ENCODE results near the gene MACROD2.

Gene MACROD2

DNA sequence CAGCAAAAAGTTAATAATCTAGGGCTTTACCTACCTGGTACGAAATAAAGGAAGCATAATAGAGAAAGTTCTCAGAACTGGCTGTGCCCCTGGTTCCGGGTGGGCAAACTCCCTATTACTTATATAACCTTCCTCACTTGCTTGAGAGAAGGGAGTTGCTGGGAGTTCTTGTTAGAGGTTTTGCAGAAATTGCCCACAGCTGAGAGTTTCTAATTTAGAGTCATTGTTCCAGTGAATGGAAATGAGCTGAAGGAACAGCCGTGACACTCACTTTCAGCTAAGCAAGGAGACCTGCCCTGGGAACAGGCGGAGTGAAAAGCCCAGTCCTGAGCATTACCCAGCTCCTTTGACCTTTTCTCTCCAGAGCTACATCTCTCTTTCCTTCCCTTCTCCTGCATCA lies 936.7 kb downstream of the MACROD2 start:
- DNase-seq, result no peak

GRCh38 chr20:14935285-14935684 lies 940.0 kb downstream of the MACROD2 start:
- DNase-seq, result no peak

DNA sequence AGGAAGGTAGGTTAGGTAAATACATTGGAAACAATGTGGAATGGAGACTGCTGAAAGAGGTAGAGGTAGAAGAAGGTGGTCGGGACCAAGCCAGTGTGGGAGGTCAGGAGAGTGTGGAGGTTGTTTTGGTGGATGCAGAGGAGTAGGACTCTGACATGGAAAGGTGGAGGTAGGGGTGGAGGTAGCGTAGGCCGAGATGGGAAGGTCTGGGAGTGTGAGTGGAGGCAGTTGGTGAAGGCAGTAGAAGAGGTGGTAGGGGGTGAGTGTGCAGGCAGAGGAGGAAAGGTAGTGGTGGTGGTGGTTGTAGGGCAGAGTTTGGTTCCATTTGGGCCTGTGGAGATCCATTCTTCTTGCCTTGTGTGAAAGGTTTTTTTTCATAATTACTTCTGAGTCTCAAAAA lies 941.7 kb downstream of the MACROD2 start:
- no peak for DNase-seq

- no peak for DNase-seq
Measured at GRCh38 chr20:14937846-14938245, 942.5 kb downstream of the MACROD2 start.

DNA sequence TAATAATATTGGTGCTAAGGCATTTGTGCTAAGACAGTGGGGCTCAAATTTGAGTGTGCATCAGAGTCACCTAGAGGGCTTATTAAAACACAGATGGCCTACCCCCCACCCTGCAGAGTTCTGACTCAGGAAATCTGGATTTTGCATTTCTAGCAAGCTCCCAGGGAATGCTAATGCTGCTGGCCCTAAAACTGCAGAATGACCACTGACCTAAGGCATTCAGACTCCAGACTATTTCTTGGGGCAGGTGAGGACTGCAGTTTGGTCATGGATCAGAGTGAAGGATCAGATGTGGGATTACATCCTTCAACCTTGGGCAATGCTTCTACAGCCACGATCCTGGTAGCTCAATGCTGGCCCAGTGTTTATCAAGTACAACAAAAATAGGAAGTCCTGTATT lies 952.2 kb downstream of the MACROD2 start:
- no peak for DNase-seq

DNA sequence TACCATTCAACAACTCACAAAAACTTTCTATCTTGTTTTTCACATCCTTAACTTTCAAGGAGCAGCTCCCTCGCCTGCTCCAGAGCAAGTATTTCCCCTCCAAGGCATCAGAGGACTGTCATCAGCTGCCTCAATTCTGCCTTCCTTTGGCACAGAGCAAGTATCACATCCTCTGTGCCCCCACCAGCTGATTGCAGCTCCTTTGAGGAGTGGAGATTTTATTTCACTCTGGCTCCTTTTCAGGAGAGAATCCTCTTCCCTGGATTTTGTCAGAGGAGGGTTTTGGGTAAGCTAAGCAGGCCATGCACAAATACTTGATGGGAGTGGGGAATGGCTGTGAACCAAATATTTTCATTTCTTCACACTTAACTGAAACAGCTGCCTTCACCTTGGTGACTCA lies 952.6 kb downstream of the MACROD2 start:
- no peak for DNase-seq

DNA sequence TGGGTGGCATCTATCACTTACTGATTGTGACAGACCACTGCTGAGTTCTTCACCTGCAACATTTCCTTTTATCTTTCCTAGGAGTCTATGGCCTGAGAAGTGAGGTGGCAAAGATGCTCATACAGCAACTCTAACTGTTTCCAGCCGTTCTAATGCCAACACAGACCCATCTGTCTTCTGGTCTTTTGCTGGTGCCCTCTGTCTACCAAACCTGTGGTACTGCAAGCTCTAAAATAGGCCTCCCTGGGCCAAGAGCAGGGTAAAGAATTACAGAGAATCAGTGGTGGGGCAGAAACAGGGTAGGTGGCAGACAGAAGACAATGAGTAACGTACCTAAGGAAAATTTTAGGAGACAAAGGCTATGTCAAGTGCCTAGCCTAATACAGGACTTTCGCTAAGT lies 953.1 kb downstream of the MACROD2 start:
- DNase-seq, result no peak

DNA sequence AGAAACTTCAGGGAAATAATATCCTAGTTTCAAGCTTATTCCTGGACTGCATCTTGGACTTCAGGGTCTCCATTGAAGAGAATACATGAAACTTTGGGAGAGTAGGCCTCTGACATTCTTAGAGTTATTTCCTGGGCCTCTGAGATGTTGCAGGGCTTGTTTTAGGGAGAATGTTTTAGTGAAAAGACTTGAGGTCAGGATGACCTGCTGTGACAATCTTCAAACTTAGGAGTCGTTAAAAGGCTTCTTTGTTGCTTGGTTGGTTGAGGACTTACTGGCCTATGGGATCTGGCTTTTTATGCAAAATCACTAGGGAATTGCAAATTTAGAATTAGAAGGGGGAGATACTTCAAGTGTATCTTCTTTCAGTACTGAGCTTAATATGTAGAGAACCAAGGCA lies 955.3 kb downstream of the MACROD2 start:
- no peak for DNase-seq

GRCh38 chr20:14951105-14951504 lies 955.8 kb downstream of the MACROD2 start:
- no peak for DNase-seq

GRCh38 chr20:14951707-14952418 lies 956.5 kb downstream of the MACROD2 start:
- DNase-seq, result no peak

DNA sequence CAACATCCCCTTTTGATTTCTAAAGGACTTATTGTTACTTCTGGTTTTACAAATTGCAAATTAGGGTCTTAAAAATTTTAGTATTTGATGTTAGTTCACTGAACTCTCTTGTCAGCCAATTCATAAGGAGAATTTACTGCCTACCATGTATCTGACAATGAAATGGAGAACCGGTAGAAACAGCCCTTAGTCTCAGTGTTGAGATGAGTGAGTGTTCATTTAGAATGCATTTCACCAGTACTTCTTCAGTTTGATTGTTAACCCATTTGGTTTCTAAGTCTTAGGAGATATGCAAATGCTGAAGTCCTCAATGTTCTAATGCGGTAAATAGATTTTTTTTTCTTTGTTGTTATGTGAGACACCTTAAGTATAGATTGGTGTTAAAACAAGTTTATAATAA lies 958.4 kb downstream of the MACROD2 start:
- no peak for DNase-seq

GRCh38 chr20:14955399-14955798 lies 960.1 kb downstream of the MACROD2 start:
- no peak for DNase-seq

GRCh38 chr20:14956026-14956425 lies 960.7 kb downstream of the MACROD2 start:
- DNase-seq, result no peak

- no peak for DNase-seq
Measured at GRCh38 chr20:14956538-14956937, 961.2 kb downstream of the MACROD2 start.

GRCh38 chr20:14957402-14957801 lies 962.1 kb downstream of the MACROD2 start:
- no peak for DNase-seq

- DNase-seq, result no peak
Measured at GRCh38 chr20:14958626-14959025, 963.3 kb downstream of the MACROD2 start.

- DNase-seq, result no peak
Measured at GRCh38 chr20:14959506-14960475, 964.5 kb downstream of the MACROD2 start.

DNA sequence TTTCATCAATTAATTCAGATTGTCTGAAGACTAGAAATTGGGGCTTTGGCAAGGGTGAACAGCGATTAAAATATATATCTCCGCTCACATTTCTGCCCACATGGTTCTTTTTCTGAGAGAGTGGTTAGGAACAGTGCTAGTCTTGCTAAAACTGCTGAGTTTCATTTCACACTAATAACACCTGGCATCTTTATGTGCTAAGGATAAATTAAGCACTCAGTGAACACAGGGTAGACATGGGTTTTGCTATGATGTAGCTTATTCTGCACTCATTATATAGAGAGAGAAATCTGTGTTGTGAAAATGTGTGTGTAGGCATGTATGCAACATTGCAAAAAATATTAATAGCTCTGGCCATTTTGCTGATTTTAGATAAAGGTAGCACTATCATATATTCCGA lies 965.5 kb downstream of the MACROD2 start:
- DNase-seq, result no peak

DNA sequence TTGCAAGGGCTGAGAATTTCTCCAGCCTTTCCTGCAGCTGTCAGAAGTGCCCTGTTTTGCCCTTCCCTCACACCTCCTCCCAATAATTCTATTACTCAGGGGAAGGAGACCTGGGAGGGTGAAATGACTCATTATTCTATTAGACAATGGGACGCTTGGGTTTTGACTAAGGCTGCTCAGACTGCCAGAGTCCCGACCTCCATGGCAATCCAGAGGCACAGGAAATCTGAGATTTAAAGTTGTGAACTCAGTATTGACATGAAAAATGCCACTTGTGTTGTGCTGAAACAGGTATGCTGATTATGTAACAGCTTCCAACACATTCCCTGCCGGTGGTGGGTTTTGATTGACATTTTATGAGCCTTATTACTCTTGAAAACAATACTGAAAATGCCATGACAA lies 967.9 kb downstream of the MACROD2 start:
- no peak for DNase-seq

- DNase-seq, result no peak
Measured at GRCh38 chr20:14966203-14966602, 970.9 kb downstream of the MACROD2 start.

DNA sequence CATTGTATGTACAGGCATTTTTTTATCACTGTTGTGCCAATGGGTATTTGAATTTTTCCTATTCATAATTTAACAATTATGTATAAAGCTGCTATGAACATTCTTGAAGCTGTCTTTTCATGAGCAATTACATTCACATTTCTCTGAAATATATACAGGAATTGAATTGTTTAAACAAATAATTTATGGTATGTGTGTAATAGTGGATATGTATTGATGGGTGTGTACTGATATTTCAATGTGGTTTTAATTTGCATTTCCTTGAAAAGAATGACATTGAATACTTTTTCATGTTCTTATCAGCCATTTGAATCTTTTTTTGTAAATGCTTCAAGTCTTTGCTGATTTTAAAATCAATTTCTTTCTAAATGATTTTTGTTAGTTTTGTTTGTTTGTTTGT lies 971.5 kb downstream of the MACROD2 start:
- no peak for DNase-seq

GRCh38 chr20:14972256-14972655 lies 976.9 kb downstream of the MACROD2 start:
- no peak for DNase-seq

DNA sequence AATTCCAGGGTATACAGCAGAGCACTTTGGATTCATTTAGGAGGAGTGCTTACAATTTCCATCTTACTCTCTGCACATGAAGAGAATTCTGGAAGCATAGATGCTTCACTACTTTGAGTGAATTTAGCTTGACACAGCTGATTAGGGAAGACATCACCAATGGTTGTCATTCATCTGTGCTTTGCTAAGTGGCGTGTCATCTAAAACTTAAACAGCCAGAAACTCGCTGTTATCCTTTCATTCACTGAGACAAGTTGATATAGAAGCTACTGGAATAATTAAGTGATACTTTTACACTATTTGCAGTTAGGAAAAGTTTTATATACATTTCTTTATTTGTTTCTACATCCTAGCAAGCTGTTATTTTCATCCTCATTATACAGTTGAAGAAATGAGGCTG lies 977.4 kb downstream of the MACROD2 start:
- DNase-seq, result no peak

DNA sequence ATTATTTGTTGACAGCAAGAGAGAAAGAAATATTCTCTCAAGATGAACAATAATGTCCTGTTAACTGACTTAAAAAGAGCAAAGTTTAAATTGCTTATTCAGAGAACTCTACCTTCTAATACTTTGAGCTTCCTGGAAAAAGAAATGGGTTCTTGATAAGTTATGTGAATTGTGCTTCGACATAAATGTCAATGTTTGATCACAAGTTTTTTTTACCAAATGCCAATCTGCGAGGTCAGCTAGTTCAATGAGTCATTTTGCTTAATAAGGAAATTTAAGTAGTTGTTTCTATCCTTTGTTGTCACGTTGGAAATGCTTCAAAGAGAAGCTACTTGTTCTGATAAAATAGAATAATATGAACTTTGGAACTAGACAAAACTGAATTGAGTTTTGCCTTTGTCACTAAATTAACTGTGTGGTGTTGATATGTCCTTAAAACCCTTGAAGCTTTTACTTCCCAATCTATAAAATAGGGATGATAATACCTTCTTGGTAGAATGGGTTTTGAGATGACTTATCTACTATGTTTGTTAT lies 984.2 kb downstream of the MACROD2 start:
- no peak for DNase-seq
